Panc1 (cell line): ENCODE data around the gene CSNK2A1.

Experiments
- POLR2AphosphoS5 ChIP-seq: IDR thresholded peaks from 2 replicates; pipeline ENCODE4 v1.6.1; 2012; ENCODE audit warnings: mild to moderate bottlenecking, low read depth, low read length, moderate library complexity
- TF ChIP-seq, protein P1 (sequence below): fragments of 450-650 bp; IDR thresholded peaks from 2 replicates; pipeline ENCODE4 v1.5.1; 2017; ENCODE audit warnings: mild to moderate bottlenecking
- TF ChIP-seq, protein P2 (sequence below), 2 experiments: IDR thresholded peaks; 2 replicates each; pipeline ENCODE4 v1.6.1; 2011 to 2012; ENCODE audit warnings: low read depth in 2 of 2, control low read depth in 1 of 2, low read length in 1 of 2, mild to moderate bottlenecking in 1 of 2, moderate library complexity in 1 of 2; ENCODE audit not compliant: insufficient read depth in 1 of 2

DNA sequence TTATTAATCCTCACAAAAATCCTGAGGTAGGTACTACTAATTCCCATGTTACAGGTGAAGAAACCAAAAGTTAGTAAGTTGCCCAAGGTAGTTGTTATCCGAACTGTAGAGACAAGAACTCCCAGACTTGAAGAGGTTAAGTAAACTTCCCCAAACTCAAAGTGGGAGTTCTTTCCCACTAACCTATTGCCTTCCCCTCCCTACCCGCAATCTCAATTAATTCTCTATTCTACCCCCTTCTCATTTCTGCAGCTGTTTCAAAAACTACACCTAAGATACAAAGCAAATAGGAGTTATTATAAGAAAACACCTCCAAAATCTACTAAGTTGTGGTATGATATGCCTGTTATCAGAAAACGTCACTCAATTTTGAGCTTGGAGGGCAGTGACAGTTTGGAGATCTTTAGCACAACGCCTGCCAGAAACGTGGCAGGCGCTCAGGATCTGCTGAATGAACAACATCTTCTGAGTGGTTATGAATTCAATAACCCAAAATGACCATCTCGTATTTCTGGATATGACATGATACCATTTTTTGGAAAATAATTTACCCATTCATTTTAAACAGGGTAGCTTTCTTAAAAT, 7.1 kb downstream of the CSNK2A1 start:
- TF ChIP-seq, protein P1, sequence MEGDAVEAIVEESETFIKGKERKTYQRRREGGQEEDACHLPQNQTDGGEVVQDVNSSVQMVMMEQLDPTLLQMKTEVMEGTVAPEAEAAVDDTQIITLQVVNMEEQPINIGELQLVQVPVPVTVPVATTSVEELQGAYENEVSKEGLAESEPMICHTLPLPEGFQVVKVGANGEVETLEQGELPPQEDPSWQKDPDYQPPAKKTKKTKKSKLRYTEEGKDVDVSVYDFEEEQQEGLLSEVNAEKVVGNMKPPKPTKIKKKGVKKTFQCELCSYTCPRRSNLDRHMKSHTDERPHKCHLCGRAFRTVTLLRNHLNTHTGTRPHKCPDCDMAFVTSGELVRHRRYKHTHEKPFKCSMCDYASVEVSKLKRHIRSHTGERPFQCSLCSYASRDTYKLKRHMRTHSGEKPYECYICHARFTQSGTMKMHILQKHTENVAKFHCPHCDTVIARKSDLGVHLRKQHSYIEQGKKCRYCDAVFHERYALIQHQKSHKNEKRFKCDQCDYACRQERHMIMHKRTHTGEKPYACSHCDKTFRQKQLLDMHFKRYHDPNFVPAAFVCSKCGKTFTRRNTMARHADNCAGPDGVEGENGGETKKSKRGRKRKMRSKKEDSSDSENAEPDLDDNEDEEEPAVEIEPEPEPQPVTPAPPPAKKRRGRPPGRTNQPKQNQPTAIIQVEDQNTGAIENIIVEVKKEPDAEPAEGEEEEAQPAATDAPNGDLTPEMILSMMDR: no peak
- TF ChIP-seq, protein P2, sequence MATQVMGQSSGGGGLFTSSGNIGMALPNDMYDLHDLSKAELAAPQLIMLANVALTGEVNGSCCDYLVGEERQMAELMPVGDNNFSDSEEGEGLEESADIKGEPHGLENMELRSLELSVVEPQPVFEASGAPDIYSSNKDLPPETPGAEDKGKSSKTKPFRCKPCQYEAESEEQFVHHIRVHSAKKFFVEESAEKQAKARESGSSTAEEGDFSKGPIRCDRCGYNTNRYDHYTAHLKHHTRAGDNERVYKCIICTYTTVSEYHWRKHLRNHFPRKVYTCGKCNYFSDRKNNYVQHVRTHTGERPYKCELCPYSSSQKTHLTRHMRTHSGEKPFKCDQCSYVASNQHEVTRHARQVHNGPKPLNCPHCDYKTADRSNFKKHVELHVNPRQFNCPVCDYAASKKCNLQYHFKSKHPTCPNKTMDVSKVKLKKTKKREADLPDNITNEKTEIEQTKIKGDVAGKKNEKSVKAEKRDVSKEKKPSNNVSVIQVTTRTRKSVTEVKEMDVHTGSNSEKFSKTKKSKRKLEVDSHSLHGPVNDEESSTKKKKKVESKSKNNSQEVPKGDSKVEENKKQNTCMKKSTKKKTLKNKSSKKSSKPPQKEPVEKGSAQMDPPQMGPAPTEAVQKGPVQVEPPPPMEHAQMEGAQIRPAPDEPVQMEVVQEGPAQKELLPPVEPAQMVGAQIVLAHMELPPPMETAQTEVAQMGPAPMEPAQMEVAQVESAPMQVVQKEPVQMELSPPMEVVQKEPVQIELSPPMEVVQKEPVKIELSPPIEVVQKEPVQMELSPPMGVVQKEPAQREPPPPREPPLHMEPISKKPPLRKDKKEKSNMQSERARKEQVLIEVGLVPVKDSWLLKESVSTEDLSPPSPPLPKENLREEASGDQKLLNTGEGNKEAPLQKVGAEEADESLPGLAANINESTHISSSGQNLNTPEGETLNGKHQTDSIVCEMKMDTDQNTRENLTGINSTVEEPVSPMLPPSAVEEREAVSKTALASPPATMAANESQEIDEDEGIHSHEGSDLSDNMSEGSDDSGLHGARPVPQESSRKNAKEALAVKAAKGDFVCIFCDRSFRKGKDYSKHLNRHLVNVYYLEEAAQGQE (IDR thresholded peaks at IDR 0.05; ENCODE audit: insufficient read depth in 1 of 2, low read depth in 2 of 2, low read length in 1 of 2): no peak
- no peak for TF ChIP-seq POLR2AphosphoS5
